SIG-M5 (cell line): ENCODE results near the gene ANKH.

Source experiments
- DNase-seq: peaks from one replicate; lab custom pipeline; 2025; lab: John Stamatoyannopoulos, UW

ANKH gene

GRCh38 chr5:14685757-14686156 is 185.8 kb downstream of the ANKH start:
- no peak for DNase-seq

DNA sequence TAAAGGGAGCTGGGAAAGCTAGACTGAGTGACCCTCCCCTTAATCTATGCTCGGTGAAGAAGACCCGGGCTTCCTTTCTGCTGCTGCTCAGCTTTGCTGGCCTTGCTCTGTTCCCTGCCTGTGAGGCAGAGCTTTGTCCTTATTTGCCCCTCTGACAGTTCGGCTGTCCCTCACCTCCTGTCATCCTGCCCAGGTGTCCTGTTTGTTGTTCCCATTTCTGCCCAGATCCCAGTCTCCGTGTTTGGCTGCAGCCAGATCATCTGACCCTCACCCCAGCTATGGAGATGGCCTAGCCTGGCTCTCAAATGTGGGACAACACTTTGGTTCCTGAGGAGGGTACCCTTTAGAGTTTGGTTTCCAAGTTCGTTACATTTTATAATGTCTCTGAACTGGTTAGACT is 186.8 kb downstream of the ANKH start:
- no peak for DNase-seq

GRCh38 chr5:14683906-14684455 is 187.6 kb downstream of the ANKH start:
- no peak for DNase-seq

GRCh38 chr5:14681236-14681752 is 190.3 kb downstream of the ANKH start:
- no peak for DNase-seq

DNA sequence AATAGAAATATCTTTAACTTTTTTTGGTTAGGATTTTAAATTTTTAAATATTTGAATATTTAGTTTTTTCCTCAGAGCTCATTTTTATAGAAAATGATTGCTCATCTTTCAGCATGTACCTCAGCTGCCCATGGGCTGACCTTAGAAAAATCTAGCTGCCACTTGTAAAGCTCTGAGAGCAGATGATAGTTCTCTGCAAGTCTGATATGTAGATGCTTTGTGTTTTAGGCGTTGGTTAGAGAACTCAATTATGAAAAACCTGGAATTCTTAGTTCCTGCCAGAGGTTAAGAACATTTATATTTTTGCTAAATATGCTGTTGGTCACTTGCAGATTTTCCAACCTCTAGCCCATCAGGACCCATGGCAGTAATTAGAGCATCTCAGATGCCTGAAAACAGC is 192.0 kb downstream of the ANKH start:
- no peak for DNase-seq

DNA sequence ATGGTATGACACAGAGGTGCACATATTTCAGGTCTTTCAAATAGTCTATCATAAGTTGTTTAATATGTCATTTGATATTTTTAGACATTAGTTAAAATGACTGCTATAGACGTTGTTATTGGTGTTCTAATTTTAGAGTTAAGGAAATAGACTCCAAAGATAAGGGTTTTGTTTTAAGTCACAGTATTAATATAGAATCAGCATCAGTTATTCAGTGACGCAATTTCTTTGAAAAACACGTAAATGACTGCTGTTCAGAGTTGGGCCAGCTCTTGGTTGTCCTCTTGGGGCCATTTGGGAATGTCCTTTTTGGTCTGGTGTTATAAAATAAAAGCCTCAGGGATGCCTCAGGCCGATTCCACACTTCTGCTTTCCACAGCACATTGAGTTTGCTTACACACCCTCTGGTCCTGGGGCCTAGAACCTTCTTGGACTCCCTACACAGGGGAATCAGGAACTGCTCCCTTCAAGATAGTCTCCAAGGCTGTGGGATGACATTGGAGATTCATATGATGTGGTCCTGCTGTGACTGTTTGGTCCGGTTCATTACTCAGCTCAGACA is 192.7 kb downstream of the ANKH start:
- DNase-seq = no peak

- DNase-seq = no peak
Observed at GRCh38 chr5:14676320-14676719, 195.3 kb downstream of the ANKH start.

DNA sequence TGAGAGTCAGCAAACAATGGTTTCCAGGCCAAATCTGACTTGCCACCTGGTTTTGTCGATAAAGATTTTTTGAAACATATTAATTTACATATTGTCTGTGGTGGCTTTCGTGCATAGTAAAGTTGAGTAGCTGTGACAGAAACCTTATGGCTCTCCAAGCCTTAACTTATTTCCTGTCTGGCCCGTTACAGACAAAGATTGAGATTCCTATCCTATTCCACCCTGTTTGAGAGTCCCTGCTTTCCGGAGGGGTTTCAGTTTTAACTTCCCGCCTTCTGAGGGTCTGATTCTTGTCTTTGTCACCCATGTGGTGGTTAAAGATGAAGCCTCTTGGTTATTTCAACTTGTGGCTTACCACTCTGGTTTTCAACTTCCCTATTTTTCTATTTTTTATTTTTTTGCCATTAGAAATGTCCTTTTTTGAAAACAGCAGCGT is 195.7 kb downstream of the ANKH start:
- DNase-seq = peak; percentile 26

GRCh38 chr5:14674983-14675854 is 196.4 kb downstream of the ANKH start:
- no peak for DNase-seq

GRCh38 chr5:14673443-14673842 is 198.1 kb downstream of the ANKH start:
- no peak for DNase-seq

DNA sequence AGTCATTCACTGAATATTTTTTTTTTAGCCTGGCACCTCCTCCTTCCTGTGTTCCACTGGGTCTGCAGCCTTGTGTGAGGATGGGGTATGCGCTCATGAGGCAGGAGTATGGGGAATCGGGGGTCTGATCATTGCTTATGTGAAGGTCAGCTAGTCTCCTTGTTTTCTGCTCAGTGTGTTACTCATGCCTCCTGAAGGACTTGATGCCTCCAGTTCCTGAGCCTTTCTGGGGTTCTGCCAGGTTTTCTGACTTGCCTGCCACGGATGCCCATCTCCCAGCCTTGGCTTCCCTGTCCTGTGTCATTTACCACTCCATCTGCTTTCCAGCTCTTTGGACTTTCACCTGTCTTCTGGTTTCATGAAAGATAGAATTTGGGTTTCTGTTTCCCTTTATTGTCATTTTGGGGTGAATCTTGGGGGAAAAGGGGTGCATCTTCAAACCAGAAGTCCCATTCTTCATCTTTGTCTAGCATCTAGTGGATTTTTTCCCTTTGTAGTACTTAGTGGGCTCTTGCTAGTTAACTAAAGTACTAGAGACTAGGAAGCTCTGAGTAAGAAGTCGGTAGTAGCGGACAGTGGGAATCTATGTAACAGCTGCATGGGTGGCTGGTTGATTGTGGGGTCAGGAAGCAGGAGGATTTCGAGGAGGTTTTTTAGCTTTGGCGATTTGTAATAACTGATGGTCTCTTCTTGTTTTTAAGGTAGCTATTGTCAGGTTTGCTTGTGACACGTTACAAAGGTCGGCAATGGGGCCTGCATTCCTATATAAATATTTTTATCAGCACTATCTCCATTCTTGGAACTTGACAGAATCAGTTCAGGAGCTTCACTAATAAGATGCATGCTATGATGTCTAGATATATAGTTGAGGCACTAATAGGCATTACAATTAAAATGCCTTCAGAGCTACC is 198.8 kb downstream of the ANKH start:
- no peak for DNase-seq

GRCh38 chr5:14672082-14672481 is 199.5 kb downstream of the ANKH start:
- no peak for DNase-seq

GRCh38 chr5:14671414-14671813 is 200.2 kb downstream of the ANKH start:
- no peak for DNase-seq

DNA sequence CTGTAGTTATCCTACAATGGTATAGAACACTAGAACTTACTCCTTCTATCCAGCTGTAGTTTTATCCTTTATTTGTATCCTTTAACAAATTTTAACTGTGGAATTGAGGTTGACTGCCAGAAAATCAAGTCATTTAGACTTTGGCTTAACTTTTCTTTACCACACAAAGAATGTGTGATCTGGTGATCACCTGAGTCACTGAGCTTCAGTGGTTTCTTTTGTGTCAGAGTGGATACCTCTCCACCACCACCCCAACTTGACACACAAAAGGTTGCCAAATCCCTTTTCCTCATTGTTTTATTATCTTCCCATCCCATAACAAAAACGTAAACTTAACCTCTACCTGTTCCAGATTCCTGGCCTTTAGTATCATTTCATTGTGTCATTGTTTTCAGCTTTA is 201.6 kb downstream of the ANKH start:
- no peak for DNase-seq

DNA sequence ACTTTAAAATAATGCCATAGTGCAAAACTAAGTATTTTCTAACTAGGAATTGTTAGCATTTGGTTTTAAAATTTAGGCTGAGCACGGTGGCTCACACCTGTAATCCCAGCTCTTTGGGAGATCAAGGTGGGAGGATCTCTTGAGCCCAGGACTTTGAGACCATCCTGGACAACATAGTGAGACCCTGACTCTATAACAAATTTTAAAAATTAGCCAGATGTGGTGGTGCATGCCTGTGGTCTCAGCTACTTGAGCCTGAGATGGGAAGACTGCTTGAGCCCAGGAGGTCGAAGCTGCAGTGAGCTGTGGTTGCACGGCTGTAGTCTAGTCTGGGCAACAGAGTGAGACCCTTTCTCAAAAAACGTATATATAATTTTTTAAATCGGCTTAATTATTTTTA is 202.2 kb downstream of the ANKH start:
- DNase-seq = no peak

DNA sequence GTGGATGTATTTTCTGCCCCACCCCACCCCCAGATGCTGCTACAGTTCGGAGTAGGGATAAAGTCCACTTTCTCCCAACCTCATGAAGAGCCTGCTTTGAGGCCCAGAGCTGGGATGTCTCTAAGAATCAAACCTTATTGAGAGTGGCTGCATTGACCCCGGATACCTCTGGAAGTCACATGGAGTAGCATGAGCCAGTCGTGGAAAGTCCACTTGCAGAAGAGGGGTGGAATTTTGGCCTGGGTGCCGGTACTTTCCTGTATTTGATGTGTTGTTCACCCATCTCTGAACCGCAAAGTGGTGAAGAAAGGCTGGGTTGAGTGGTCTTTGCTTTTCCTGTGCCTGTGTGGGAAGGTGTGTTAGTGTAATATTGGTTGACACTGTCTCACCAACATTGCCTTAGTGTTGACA is 203.4 kb downstream of the ANKH start:
- DNase-seq = no peak

GRCh38 chr5:14667770-14668169 is 203.8 kb downstream of the ANKH start:
- no peak for DNase-seq

- DNase-seq = no peak
Observed at GRCh38 chr5:14667290-14667689, 204.3 kb downstream of the ANKH start.

GRCh38 chr5:14666357-14666756 is 205.2 kb downstream of the ANKH start:
- no peak for DNase-seq

DNA sequence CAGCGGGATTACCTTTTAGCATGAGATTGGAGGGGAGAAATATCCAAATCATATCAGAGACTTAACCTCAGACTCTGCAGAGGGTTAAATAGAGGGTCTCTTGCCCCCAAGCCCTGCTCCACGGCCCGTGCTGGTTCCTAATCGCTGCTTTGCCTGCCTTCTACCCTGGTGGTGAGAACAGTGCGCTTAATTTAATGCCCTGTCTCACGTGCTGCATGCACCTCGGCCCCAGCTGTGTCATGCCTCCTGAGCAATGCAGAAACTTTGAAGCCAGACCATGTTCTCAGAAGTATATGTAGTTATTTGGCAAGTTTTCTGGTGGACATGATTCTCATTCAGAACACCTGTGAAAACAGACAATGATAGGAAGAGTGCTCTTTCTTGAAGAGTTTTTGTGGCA is 205.6 kb downstream of the ANKH start:
- no peak for DNase-seq

- no peak for DNase-seq
Observed at GRCh38 chr5:14665101-14665822, 206.3 kb downstream of the ANKH start.
